ENCODE data around the gene PRTG. TPM values are rescaled to one million over a fixed set of nuclear protein-coding genes. Genes with fewer than 3 reads are reported as not detected.

PRTG gene
- total RNA-seq, 6 experiments from 2014 or later: 0.21 to 2.1 (median 1.3) TPM

GRCh38 chr15:55676507-55676906, 66.4 kb downstream of the PRTG start:
- no peak for DNase-seq
- H3K27me3 Mint-ChIP-seq (ENCODE audit: insufficient read depth): no peaks in the 10 kb centered on the region
- no peak overlapping the region for H3K4me3 Mint-ChIP-seq
- H3K4me1 Mint-ChIP-seq (ENCODE audit: low read depth): no peaks in the 10 kb centered on the region
- H3K36me3 Mint-ChIP-seq (ENCODE audit: low read depth): no peaks in the 10 kb centered on the region
- no peak for TF ChIP-seq CTCF (IDR thresholded peaks at IDR 0.05)
- no peak overlapping the region for H3K27ac Mint-ChIP-seq
- H3K9me3 Mint-ChIP-seq: no peaks in the 10 kb centered on the region

- DNase-seq: no peak
- Mint-ChIP-seq H3K27ac (no peak overlapping the region), H3K9me3 (no peaks in the 10 kb centered on the region), H3K4me1 (ENCODE audit: low read depth) (no peaks in the 10 kb centered on the region), H3K27me3 (ENCODE audit: insufficient read depth) (no peaks in the 10 kb centered on the region), H3K4me3 (no peak overlapping the region), H3K36me3 (ENCODE audit: low read depth) (no peaks in the 10 kb centered on the region)
- TF ChIP-seq CTCF (IDR thresholded peaks at IDR 0.05): no peak
Measured at GRCh38 chr15:55673287-55673686, 69.7 kb downstream of the PRTG start.

- Mint-ChIP-seq H3K4me3 (no peak overlapping the region), H3K9me3 (no peaks in the 10 kb centered on the region), H3K27me3 (ENCODE audit: insufficient read depth) (no peaks in the 10 kb centered on the region; the same call in 1 of the 2 replicates), H3K27ac (no peak overlapping the region), H3K36me3 (ENCODE audit: low read depth) (no peaks in the 10 kb centered on the region), H3K4me1 (ENCODE audit: low read depth) (no peaks in the 10 kb centered on the region)
- TF ChIP-seq CTCF (IDR thresholded peaks at IDR 0.05): no peak
- DNase-seq: no peak
Measured at GRCh38 chr15:55669270-55669669, 73.7 kb downstream of the PRTG start.

GRCh38 chr15:55665605-55666227, 77.2 kb downstream of the PRTG start:
- Mint-ChIP-seq H3K4me3 (no peak overlapping the region), H3K27ac (no peak overlapping the region), H3K36me3 (ENCODE audit: low read depth) (no peaks in the 10 kb centered on the region), H3K9me3 (no peaks in the 10 kb centered on the region), H3K27me3 (ENCODE audit: insufficient read depth) (no peaks in the 10 kb centered on the region; the same call in 1 of the 2 replicates), H3K4me1 (ENCODE audit: low read depth) (peaks cover 6% of the 10 kb centered on the region; the same call in 1 of the 2 replicates)
- DNase-seq: no peak
- no peak for TF ChIP-seq CTCF (IDR thresholded peaks at IDR 0.05)

- no peaks in the 10 kb centered on the region for H3K9me3 Mint-ChIP-seq
- H3K27me3 Mint-ChIP-seq (ENCODE audit: insufficient read depth): no peaks in the 10 kb centered on the region; the same call in 1 of the 2 replicates
- no peak overlapping the region for H3K4me3 Mint-ChIP-seq
- no peak for TF ChIP-seq CTCF (IDR thresholded peaks at IDR 0.05)
- no peaks in the 10 kb centered on the region for H3K36me3 Mint-ChIP-seq (ENCODE audit: low read depth)
- H3K27ac Mint-ChIP-seq: no peak overlapping the region
- H3K4me1 Mint-ChIP-seq (ENCODE audit: low read depth): peaks cover 6% of the 10 kb centered on the region; the same call in 1 of the 2 replicates
- no peak for DNase-seq
Measured at GRCh38 chr15:55661428-55661827, 81.5 kb downstream of the PRTG start.
